Cerebellar nuclear complex (tissue), 1 donor: ENCODE measurements around the gene ZNF770.
"Not testable (repeated sequence)": the region's sequence is repeated elsewhere in the genome, so short reads cannot be mapped to it uniquely, and the experiment has no call there.

Source experiments
- DNase-seq, 2 experiments: peaks; one replicate each; lab custom pipeline; 2025; lab: John Stamatoyannopoulos, UW

Gene ZNF770

GRCh38 chr15:34973512-34973911 is 14.6 kb downstream of the ZNF770 start:
- no peak for DNase-seq

- DNase-seq: not testable (repeated sequence)
These were observed 17.9 kb downstream of the ZNF770 start for GRCh38 chr15:34970098-34970643.

- DNase-seq: peak; percentile 36 to 94
These were observed 18.6 kb downstream of the ZNF770 start, which contains the start of gene AQR for GRCh38 chr15:34969340-34970097. TSS of gene AQR (minus strand) at chr15:34969742. CDS start at chr15:34969613, 129 bp downstream.

GRCh38 chr15:34964277-34964676 is 23.8 kb downstream of the ZNF770 start:
- no peak for DNase-seq

- DNase-seq: no peak
These were observed 34.2 kb downstream of the ZNF770 start for GRCh38 chr15:34953851-34954250.

GRCh38 chr15:34952481-34952880 is 35.6 kb downstream of the ZNF770 start:
- DNase-seq: no peak

- no peak for DNase-seq
These were observed 36.1 kb downstream of the ZNF770 start for GRCh38 chr15:34951993-34952392.

GRCh38 chr15:34944936-34945335 is 43.2 kb downstream of the ZNF770 start:
- no peak for DNase-seq

GRCh38 chr15:34943711-34944110 is 44.4 kb downstream of the ZNF770 start:
- no peak for DNase-seq

GRCh38 chr15:34943264-34943663 is 44.8 kb downstream of the ZNF770 start:
- not testable (repeated sequence) for DNase-seq

GRCh38 chr15:34942363-34942762 is 45.7 kb downstream of the ZNF770 start:
- DNase-seq: no peak

GRCh38 chr15:34941831-34942230 is 46.3 kb downstream of the ZNF770 start:
- DNase-seq: no peak

- no peak for DNase-seq
These were observed 46.8 kb downstream of the ZNF770 start for GRCh38 chr15:34941185-34941698.

GRCh38 chr15:34933432-34933975 is 54.6 kb downstream of the ZNF770 start:
- DNase-seq: no peak

GRCh38 chr15:34928349-34928748 is 59.7 kb downstream of the ZNF770 start:
- not testable (repeated sequence) for DNase-seq
